SK-N-SH (cell line): ENCODE results near the gene SKIDA1. TPM values are rescaled to one million over a fixed set of nuclear protein-coding genes. Genes with fewer than 3 reads are reported as not detected.

Source experiments
- CTCF ChIA-PET: fragments of 300-600, 350-600 bp; formaldehyde crosslinking; extraction: SDS; loops from one replicate; lab custom pipeline; 2021; lab: Yijun Ruan, JAX
- POLR2A ChIA-PET: fragments of 350-600 bp; sonication (Branson Sonifier 250); formaldehyde crosslinking; extraction: SDS; loops from one replicate; lab custom pipeline; 2020; ENCODE audit warnings: antibody characterized with exemption, inconsistent platforms; lab: Yijun Ruan, JAX
- DNase-seq: peaks from one replicate; pipeline ENCODE4 v3.0.0; 2012
- H2AFZ ChIP-seq: fragments of 200-600 bp; sonication (generic); 2 replicates; pipeline ENCODE4 v1.8.1; 2016; ENCODE audit warnings: antibody characterized with exemption, mild to moderate bottlenecking, low read depth
- H3F3A ChIP-seq: fragments of 200-600 bp; sonication (generic); replicated peaks from 2 replicates; pipeline ENCODE3; 2016; ENCODE audit warnings: antibody characterized with exemption, mild to moderate bottlenecking; ENCODE audit not compliant: insufficient read depth
- H3K27ac ChIP-seq, 2 experiments: fragments of 200-500 bp in 1 of 2; fragments of 200-600 bp in 1 of 2; sonication (Bioruptor generic) in 1 of 2; sonication (generic), shearing (Covaris generic) in 1 of 2; 2 replicates each; pipeline versions ENCODE4 v1.5.1 to v1.6.1; 2014 to 2016; ENCODE audit warnings: low read depth in 2 of 2, inconsistent platforms in 1 of 2, low read length in 1 of 2, mild to moderate bottlenecking in 1 of 2, mixed read lengths in 1 of 2
- H3K27me3 ChIP-seq: fragments of 200-600 bp; sonication (generic), shearing (Covaris generic); 2 replicates; pipeline ENCODE4 v1.6.1; 2016; ENCODE audit warnings: mixed run types; ENCODE audit not compliant: insufficient read depth
- H3K36me3 ChIP-seq, 2 experiments: fragments of 200-500 bp in 1 of 2; fragments of 200-600 bp in 1 of 2; sonication (Bioruptor generic) in 1 of 2; sonication (generic) in 1 of 2; replicated peaks in 1 of 2; 2 replicates each; pipeline versions ENCODE3 to v1.5.1; 2014 to 2016; ENCODE audit warnings: low read length in 1 of 2, mild to moderate bottlenecking in 1 of 2; ENCODE audit not compliant: insufficient read depth in 2 of 2, control insufficient read depth in 1 of 2
- H3K4me1 ChIP-seq, 2 experiments: fragments of 200-500 bp in 1 of 2; fragments of 200-600 bp in 1 of 2; sonication (Bioruptor generic) in 1 of 2; sonication (generic), shearing (Covaris generic) in 1 of 2; 2 replicates each; pipeline versions ENCODE4 v1.5.1 to v1.6.1; 2014 to 2016; ENCODE audit warnings: low read depth in 1 of 2, low read length in 1 of 2, mixed run types in 1 of 2; ENCODE audit not compliant: insufficient read depth in 2 of 2, control insufficient read depth in 1 of 2
- H3K4me2 ChIP-seq: fragments of 200-600 bp; sonication (generic), shearing (Covaris generic); 2 replicates; pipeline ENCODE4 v1.6.1; 2017; ENCODE audit warnings: mixed run types
- H3K4me3 ChIP-seq, 2 experiments: fragments of 200-500 bp in 1 of 2; fragments of 200-600 bp in 1 of 2; sonication (Bioruptor generic) in 1 of 2; sonication (generic), shearing (Covaris generic) in 1 of 2; 2 replicates each; pipeline versions ENCODE4 v1.5.1 to v1.8.1; 2014 to 2016; ENCODE audit warnings: low read depth in 2 of 2, inconsistent platforms in 1 of 2, low read length in 1 of 2, mild to moderate bottlenecking in 1 of 2, mixed read lengths in 1 of 2, moderate library complexity in 1 of 2
- H3K79me2 ChIP-seq: fragments of 200-600 bp; sonication (generic); 2 replicates; pipeline ENCODE4 v1.8.1; 2017; ENCODE audit warnings: mild to moderate bottlenecking; ENCODE audit not compliant: insufficient read depth
- H3K9ac ChIP-seq: fragments of 200-600 bp; sonication (generic); 2 replicates; pipeline ENCODE4 v1.6.1; 2017; ENCODE audit warnings: mixed run types
- H3K9me2 ChIP-seq: fragments of 200-600 bp; sonication (generic); 2 replicates; pipeline ENCODE4 v1.6.1; 2017; ENCODE audit warnings: mixed run types
- H3K9me3 ChIP-seq: fragments of 200-600 bp; sonication (generic); 2 replicates; pipeline ENCODE4 v1.6.1; 2017; ENCODE audit warnings: mixed run types, mild to moderate bottlenecking, moderate library complexity
- H4K20me1 ChIP-seq: fragments of 200-600 bp; sonication (generic); 2 replicates; pipeline ENCODE4 v1.6.1; 2017; ENCODE audit warnings: mild to moderate bottlenecking, mixed run types; ENCODE audit not compliant: insufficient read depth
- CHD2 ChIP-seq: fragments of 150-350 bp; IDR thresholded peaks from 2 replicates; pipeline ENCODE4 v1.6.1; 2018; ENCODE audit warnings: low read length; ENCODE audit not compliant: partially characterized antibody
- ELF1 ChIP-seq: IDR thresholded peaks from 2 replicates; pipeline ENCODE4 v1.4.0; 2012
- EP300 ChIP-seq, 2 experiments: IDR thresholded peaks; 2 replicates each; pipeline versions ENCODE4 v1.4.0 to v1.6.1; 2012; ENCODE audit warnings: borderline replicate concordance in 1 of 2, low read depth in 1 of 2, low read length in 1 of 2
- GATA2 ChIP-seq: sonication (generic); formaldehyde crosslinking; IDR thresholded peaks from 2 replicates; pipeline ENCODE4 v1.5.0; 2020; ENCODE audit warnings: mild to moderate bottlenecking, missing genetic modification reagents
- MXI1 ChIP-seq: IDR thresholded peaks from 2 replicates; pipeline ENCODE4 v1.6.1; 2012; ENCODE audit warnings: mild to moderate bottlenecking, low read depth, low read length, improper control_type of control experiment
- NFIC ChIP-seq: IDR thresholded peaks from 2 replicates; pipeline ENCODE4 v1.4.0; 2012; ENCODE audit warnings: borderline replicate concordance
- NRF1 ChIP-seq: IDR thresholded peaks from 2 replicates; pipeline ENCODE4 v1.6.1; 2012; ENCODE audit warnings: low read depth, mild to moderate bottlenecking, low read length
- POLR2AphosphoS5 ChIP-seq: IDR thresholded peaks from 2 replicates; pipeline ENCODE4 v1.6.1; 2012; ENCODE audit warnings: low read depth, low read length
- RCOR1 ChIP-seq: fragments of 150-350 bp; IDR thresholded peaks from 2 replicates; pipeline ENCODE4 v1.6.1; 2017; ENCODE audit warnings: antibody characterized with exemption, low read length
- RXRA ChIP-seq: IDR thresholded peaks from 2 replicates; pipeline ENCODE4 v1.4.0; 2012; ENCODE audit warnings: low read depth, mild to moderate bottlenecking, borderline replicate concordance
- SMC3 ChIP-seq: IDR thresholded peaks from 2 replicates; pipeline ENCODE4 v1.6.1; 2012; ENCODE audit warnings: low read depth, low read length, improper control_type of control experiment
- TAF1 ChIP-seq: IDR thresholded peaks from 2 replicates; pipeline ENCODE4 v1.6.1; 2012; ENCODE audit warnings: low read depth, mild to moderate bottlenecking, low read length, moderate library complexity, borderline replicate concordance
- TCF12 ChIP-seq: IDR thresholded peaks from 2 replicates; pipeline ENCODE4 v1.4.0; 2012
- TEAD4 ChIP-seq: IDR thresholded peaks from 2 replicates; pipeline ENCODE4 v1.4.0; 2012; ENCODE audit warnings: mild to moderate bottlenecking, borderline replicate concordance; ENCODE audit not compliant: insufficient read depth
- YY1 ChIP-seq: IDR thresholded peaks from 2 replicates; pipeline ENCODE4 v1.4.0; 2012; ENCODE audit warnings: low read depth, mild to moderate bottlenecking
- WGBS: methylation state at CpG from one replicate; pipeline ENCODE4 v1.1.6; 2017; ENCODE audit warnings: low lambda C conversion rate; 5-methylcytosine and 5-hydroxymethylcytosine counted together
- polyA plus RNA-seq, 3 experiments: library from polyadenylated mRNA; depleted of rRNA; stranded (reverse); fragments of >200 nt; gene quantifications; 2 replicates each; pipeline ENCODE4 v1.2.3, GENCODE V29; 2012
- TF ChIP-seq, protein P1 (sequence below): IDR thresholded peaks from 2 replicates; pipeline ENCODE4 v1.4.0; 2012; ENCODE audit warnings: low read depth, borderline replicate concordance
- TF ChIP-seq, protein P2 (sequence below): IDR thresholded peaks from 2 replicates; pipeline ENCODE4 v1.4.0; 2012; ENCODE audit warnings: low read depth, borderline replicate concordance

SKIDA1 gene
- polyA plus RNA-seq, 1 of the 3 experiments (the other 2 are of a cell fraction), result 0.38 TPM

DNA sequence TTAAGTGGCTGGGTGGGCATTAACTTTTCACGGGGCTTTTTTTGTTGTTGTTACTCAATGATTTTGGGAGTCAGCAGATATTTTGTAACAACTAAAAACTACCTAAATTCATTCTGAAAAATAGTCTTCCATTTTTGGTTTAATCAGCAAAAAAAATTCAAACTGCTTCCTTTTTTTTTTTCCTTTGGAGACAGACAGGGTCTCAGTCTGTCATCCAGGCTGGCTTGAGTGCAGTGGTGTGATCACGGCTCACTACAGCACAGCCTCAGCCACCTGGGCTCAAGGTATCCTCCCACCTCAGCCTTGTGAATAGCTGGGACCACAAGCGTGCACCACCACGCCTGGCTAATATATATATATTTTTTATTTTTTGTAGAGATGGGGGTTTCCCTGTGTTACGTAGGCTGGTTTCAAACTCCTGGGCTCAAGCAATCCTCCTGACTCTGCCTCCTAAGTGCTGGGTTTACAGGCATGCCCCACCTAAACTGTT, 36.5 kb downstream of the SKIDA1 start:
- no peaks in the 10 kb centered on the region for H3K9me2 ChIP-seq
- no peak overlapping the region for H3K4me3 ChIP-seq
- H3K36me3 ChIP-seq, result no peaks in the 10 kb centered on the region
- ChIA-PET POLR2A (no interaction called here), CTCF (interaction anchor here (0.6 kb wide), 1 partner anchor 244 kb away, joined by 3 read pairs; no protein-coding TSS in a partner anchor)
- H3K4me1 ChIP-seq, result no peaks in the 10 kb centered on the region
- peaks cover 9% of the 10 kb centered on the region for H3F3A ChIP-seq
- no peak overlapping the region for H3K4me2 ChIP-seq
- no peak for TF ChIP-seq NFIC
- H4K20me1 ChIP-seq, result no peaks in the 10 kb centered on the region
- H3K27ac ChIP-seq, result no peak overlapping the region
- 93% methylated on average over 5 of the region's 5 CpGs for WGBS
- no peaks in the 10 kb centered on the region for H3K27me3 ChIP-seq
- H3K9me3 ChIP-seq, result no peaks in the 10 kb centered on the region
- H2AFZ ChIP-seq, result no peak overlapping the region
- H3K9ac ChIP-seq, result no peak overlapping the region
- DNase-seq, result no peak
- no peaks in the 10 kb centered on the region for H3K79me2 ChIP-seq

DNA sequence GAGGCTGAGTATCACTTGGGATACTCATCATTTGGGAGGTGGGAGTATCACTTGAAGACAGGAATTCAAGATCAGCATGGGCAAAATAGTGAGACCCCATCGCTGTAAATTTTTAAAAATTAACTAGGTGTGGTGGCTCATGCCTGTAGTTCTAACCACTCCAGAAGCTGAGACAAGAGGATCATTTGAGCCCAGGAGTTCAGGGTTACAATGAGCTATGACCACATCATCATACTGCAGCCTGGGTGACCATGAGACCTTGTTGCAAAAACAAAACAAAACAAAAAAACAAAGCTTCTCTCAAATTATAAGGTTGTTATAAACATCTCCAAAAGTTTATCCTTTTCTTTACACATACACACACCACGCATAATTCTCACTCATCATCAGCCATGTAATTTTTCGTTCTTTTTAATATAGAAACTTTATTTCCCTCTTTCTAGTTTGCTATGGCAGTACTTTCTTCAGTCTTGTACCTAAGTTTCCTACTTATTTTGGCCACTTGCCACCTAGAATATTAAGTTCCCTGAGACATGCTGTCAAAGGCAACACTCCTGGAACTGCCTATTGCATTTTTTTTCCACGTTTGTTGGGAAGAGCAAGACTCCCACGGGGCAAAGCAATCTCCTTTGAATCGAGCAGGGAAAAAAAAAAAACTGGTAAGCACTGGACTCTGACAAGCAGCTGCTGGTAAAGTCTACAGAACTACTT, 37.1 kb downstream of the SKIDA1 start:
- Histone ChIP-seq H3K4me3 (no peak overlapping the region), H3K9me2 (no peaks in the 10 kb centered on the region), H3K27ac (no peak overlapping the region), H3F3A (peaks cover 9% of the 10 kb centered on the region), H3K4me2 (no peak overlapping the region), H3K27me3 (no peaks in the 10 kb centered on the region), H3K79me2 (no peaks in the 10 kb centered on the region), H3K4me1 (no peaks in the 10 kb centered on the region), H3K9me3 (no peaks in the 10 kb centered on the region), H3K36me3 (no peaks in the 10 kb centered on the region), H3K9ac (no peak overlapping the region), H2AFZ (no peak overlapping the region), H4K20me1 (no peaks in the 10 kb centered on the region)
- ChIA-PET POLR2A (no interaction called here), CTCF (interaction anchor here (1.7 to 1.8 kb wide), 2 partner anchors 8 to 244 kb away, joined by 6 to 8 read pairs; no protein-coding TSS in a partner anchor)
- WGBS, result 68% methylated on average over 6 of the region's 6 CpGs
- no peak for DNase-seq
- no peak for TF ChIP-seq SMC3
- no peak for TF ChIP-seq RCOR1
- no peak for TF ChIP-seq TEAD4
- TF ChIP-seq NRF1, result no peak
- no peak for TF ChIP-seq CHD2
- TF ChIP-seq, protein P1, sequence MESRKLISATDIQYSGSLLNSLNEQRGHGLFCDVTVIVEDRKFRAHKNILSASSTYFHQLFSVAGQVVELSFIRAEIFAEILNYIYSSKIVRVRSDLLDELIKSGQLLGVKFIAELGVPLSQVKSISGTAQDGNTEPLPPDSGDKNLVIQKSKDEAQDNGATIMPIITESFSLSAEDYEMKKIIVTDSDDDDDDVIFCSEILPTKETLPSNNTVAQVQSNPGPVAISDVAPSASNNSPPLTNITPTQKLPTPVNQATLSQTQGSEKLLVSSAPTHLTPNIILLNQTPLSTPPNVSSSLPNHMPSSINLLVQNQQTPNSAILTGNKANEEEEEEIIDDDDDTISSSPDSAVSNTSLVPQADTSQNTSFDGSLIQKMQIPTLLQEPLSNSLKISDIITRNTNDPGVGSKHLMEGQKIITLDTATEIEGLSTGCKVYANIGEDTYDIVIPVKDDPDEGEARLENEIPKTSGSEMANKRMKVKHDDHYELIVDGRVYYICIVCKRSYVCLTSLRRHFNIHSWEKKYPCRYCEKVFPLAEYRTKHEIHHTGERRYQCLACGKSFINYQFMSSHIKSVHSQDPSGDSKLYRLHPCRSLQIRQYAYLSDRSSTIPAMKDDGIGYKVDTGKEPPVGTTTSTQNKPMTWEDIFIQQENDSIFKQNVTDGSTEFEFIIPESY, result no peak
- no peak for TF ChIP-seq POLR2AphosphoS5
- TF ChIP-seq EP300 (IDR thresholded peaks at IDR 0.05; ENCODE audit: borderline replicate concordance in 1 of 2, low read depth in 1 of 2, low read length in 1 of 2), result no peak
- no peak for TF ChIP-seq GATA2 (CRISPR knock-in tag)
- no peak for TF ChIP-seq YY1
- no peak for TF ChIP-seq RXRA
- TF ChIP-seq, protein P2, sequence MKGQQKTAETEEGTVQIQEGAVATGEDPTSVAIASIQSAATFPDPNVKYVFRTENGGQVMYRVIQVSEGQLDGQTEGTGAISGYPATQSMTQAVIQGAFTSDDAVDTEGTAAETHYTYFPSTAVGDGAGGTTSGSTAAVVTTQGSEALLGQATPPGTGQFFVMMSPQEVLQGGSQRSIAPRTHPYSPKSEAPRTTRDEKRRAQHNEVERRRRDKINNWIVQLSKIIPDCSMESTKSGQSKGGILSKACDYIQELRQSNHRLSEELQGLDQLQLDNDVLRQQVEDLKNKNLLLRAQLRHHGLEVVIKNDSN, result no peak
- TF ChIP-seq TAF1, result no peak
- no peak for TF ChIP-seq TCF12
- TF ChIP-seq ELF1, result no peak
- TF ChIP-seq MXI1, result no peak
